Fibroblast of skin of left biceps (primary cell): Measurements from ENCODE around the gene KIF2C.
A peak's percentile ranks its signal among the peaks of the same experiment; 100 is the strongest.
"Not testable (repeated sequence)": the region's sequence is repeated elsewhere in the genome, so short reads cannot be mapped to it uniquely, and the experiment has no call there.

ENCODE experiments used
- DNase-seq, 2 experiments: peaks; one replicate each; pipeline ENCODE4 v3.0.0-alpha.2; 2013; ENCODE audit warnings: low read depth in 2 of 2

Gene KIF2C

GRCh38 chr1:44719318-44719717 lies 20.3 kb upstream of the KIF2C start:
- no peak for DNase-seq

DNA sequence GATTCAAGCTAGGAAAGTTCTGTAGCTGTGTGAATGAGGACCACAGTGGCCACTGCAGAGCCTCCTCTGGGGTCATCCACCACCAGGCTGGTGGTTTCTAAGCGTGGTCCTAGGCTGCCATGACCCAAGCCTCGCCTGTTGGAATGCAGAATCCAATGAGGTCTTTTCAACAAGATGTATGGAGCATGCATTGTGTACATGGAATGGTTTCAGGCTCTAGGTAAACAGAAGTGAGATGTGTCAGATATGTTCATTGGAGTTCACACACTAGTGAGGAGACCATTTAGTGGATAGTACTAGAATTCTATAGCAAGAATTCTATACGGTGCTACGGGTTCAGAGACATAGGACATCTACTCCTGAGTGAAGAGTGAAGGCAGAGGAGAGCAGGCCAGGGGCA lies 19.4 kb upstream of the KIF2C start:
- no peak for DNase-seq

DNA sequence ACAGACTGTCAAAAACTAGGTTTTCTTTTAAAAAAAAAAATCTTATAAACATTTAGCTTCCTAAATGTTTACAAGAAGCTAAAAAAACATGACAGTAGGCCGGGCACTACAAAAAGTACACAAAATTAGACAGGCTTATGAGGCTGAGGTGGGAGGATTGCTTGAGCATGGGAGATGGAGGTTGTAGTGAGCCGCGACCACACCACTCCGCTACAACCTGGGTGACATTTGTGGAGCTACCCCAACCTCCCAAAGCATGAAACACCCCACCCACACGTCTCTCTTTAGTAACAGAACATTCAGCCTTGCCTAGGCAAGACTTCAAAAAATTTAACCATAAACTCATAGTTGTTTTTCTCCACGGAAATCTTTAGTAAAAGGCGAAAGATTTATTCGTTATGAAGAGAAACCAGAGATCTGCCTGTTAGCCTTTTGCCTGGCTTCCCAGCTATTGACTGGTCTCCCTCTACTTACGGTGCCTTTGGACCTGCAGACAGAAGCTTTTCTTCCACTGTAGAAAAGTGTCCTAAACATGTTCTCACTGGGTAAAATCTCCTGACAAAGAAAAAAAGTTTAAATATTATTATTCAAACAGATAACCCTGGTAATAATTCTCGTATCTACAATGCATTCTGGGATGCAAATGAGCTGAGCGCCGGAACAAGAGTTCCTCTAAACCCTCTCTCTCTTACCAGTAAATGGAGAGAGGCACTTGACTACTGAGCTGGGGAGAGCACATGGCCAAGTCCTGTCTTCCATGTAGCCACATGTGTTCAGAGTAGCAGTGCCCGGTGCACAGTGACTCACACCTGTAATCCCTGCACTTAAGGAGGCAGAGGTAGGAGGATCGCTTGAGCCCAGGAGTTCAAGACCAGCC lies 17.9 kb upstream of the KIF2C start:
- DNase-seq = peak; percentile 62 to 67

DNA sequence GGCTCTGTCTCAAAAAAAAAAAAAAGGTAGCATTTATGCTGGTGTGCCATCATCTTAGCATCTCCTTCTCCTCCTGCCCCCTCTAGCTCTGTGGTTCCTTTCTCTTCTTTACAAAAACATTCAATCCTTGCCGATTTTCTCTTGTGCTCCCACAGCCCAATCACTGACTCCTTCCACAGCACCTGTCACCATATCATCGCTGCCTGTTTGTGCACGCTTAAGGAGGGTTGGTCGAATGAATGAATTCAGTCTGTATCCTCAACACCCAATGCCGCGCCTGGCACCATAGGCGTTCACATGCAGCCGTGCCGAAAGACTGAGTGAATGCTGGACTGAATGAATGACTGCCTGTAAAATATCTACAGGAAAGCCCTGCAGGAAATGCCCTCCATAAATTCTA lies 16.6 kb upstream of the KIF2C start:
- no peak for DNase-seq

GRCh38 chr1:44723496-44724295 lies 15.9 kb upstream of the KIF2C start:
- DNase-seq = no peak

GRCh38 chr1:44724296-44724954 lies 15.2 kb upstream of the KIF2C start:
- DNase-seq = no peak

DNA sequence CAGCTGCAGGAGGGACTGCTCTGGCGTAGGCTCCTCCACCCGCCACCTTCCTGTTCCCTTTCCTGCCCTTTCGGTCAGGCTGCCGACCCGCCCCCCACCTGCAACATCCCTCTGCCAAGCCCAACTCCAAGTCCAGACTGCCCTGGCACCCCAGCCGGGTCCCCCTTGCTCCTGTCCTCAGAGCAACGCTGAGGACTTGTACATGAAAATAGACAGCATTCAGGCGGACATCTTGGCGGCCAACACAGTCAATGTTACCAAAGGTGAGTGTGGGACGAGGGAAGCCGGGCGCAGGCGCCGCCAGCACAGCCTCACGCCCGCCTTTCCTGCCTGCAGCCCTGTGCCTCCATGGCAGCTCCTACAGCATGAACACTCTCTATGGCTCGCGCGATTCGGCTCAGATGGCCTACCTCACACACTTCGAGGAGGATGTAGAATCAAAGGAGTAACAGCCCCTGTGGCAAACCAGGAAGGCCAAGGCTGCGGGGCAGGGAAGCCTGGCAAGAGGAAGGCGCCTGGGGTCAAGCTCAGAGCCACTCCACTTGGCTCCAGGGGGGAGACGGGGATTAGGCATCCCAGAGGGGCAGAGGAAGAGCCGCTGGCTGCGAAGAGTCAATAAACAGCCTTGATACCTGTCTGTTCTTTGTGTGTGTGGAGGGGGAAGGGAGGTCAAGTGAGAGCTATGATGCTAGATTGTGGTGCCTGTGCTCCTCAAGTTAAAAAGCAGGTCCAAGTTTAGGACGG lies 14.5 kb upstream of the KIF2C start:
- DNase-seq = no peak

- peak; percentile 91 to 93 for DNase-seq
Observed at GRCh38 chr1:44730741-44731512, 8.7 kb upstream of the KIF2C start, which contains the start of gene RNU5D-1. Gene RNU5D-1, minus strand, starts transcription at chr1:44731170.

DNA sequence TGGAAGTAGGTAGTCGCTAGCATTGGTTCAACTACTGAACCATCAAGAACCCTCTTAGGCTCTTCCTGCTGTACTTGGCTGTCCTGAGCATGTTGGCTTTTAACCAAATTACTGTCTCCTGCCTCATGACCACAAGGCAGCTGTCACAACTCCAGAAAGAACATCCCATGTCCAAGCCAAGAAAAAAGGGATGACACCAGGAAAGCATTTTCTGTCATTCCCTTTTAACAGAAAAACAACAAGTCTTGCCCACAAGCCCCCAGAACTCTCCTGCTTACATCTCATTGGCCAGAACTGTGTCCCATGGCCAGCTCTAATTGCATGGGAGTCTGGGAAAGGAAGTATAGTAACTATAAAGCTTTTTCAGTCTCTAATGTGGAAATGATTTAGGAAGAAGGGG lies 6.3 kb upstream of the KIF2C start:
- DNase-seq = peak in 1 of 2 experiments; percentile 30

GRCh38 chr1:44733784-44734183 lies 5.9 kb upstream of the KIF2C start:
- DNase-seq = no peak

- DNase-seq = no peak
Observed at GRCh38 chr1:44735992-44736391, 3.6 kb upstream of the KIF2C start.

GRCh38 chr1:44738953-44739306 lies 707 bp upstream of the KIF2C start:
- not testable (repeated sequence) for DNase-seq

GRCh38 chr1:44740179-44740617 lies 561 bp downstream of the KIF2C start:
- DNase-seq = no peak

GRCh38 chr1:44743211-44743610 lies 3.6 kb downstream of the KIF2C start:
- DNase-seq = no peak

DNA sequence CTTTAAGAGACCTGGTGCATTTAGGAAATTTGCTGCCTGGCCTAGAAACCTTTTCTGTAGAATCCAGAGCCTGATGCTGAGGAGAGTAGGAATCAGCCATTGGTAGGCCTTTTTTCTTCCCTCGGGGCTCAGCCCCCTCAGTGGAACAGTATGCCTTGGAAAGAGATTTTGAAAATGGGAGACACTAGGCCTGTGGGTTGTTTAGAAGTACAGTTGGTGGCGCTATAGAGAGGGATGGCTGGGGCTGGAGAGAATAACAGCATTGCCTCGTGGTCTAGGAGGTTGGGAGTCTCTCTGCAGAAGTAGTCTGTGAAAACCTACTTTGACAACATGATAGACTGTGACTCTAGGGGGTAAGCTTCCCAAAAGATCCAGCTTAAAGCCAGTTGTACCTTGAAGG lies 8.2 kb downstream of the KIF2C start:
- DNase-seq = no peak

- DNase-seq = no peak
Observed at GRCh38 chr1:44757420-44757819, 17.8 kb downstream of the KIF2C start.

DNA sequence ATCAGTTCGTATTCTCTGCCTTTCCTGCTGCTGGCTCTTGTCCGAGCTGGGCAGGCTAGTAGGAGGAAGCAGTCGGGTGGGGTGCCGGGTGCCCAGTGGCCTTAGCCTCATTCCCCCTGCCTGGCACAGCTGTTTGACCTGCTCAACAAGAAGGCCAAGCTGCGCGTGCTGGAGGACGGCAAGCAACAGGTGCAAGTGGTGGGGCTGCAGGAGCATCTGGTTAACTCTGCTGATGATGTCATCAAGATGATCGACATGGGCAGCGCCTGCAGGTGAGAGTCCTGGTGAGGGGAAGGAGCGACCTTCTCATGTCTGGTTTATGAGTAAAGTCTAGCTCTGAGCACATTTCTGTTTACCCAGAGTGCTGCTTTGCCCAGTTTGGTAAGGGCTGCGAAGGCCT lies 19.4 kb downstream of the KIF2C start:
- DNase-seq = no peak

DNA sequence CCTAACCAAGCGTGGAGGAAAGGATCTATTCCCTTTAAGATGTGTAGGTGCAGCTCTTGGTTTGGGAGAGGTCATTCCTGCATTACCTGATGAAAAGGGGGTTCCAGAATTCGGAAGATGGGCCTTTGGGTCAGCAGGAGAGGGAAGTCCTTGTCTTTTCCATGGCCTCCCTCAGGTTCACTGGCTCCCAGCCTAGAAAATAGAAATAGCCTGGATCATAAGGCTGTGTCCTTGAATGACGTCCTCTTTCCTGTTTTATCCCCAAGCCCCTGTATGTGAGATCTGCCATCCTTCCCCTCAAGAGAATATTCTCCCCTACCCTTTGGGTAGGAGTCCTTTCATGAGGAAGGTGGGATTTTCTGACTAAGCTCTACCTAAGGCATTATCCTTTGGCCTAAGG lies 21.2 kb downstream of the KIF2C start:
- no peak for DNase-seq

GRCh38 chr1:44766421-44766820 lies 26.8 kb downstream of the KIF2C start:
- not testable (repeated sequence) for DNase-seq

DNA sequence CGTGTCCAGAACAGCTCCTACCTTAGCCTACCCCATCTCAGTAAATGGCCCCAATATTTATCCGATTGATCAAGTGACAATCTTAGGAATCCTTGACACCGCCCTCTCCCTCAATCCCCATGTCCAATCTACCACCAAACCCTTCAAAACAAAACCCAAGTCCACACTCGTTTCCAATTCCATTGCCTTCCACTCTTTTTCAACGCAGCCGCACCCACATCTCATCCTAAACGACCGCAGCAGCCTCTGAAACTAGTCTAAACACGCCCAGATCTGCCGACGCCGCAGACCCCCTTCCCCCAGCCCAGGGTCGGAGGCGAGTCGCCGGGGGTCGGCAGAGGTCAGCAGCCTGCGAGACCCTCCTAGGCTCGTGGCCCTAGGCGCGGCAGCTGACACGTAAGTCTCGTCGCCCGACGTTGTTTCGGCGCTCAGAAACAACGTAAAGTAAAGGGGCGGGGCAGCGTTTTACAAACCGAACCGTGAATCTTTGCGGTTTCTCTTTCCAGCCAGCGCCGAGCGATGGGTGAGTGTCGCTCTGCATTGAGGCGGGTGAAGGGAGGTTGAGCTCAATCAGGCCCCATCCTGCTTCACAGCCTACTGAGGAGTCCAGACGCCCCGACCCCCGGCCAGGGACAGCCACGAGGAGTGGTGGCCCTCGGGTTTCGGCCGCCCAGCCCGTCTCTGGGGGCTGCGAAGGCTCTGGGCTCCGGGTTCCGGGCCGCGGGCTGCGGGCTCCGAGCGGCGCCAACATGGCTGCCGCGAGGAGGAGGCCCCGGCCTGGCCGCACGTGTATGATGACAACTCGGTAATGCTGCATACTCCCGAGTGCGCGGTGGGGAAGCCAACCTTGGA lies 35.7 kb downstream of the KIF2C start, which contains the start of gene RPS8:
Gene RPS8 (plus strand): TSS at position 463 of the 852 bp plus-strand sequence. CDS start 57 bp downstream, at position 520.
- peak; percentile 82 to 84 for DNase-seq
